Thyroid gland (tissue), 4 donors: ENCODE measurements around the gene ZNF780B. TPM values are rescaled to one million over a fixed set of nuclear protein-coding genes. Genes with fewer than 3 reads are reported as not detected.

Experiments used
- DNase-seq, 2 donors: peaks; one replicate each; pipeline ENCODE4 v3.0.0-alpha.2; 2019
- H3K27ac ChIP-seq, 3 donors: fragments of 200-600 bp; sonication (generic); 1 replicate in 2 of 3; 2 replicates in 1 of 3; pipeline ENCODE4 v1.5.1; 2016 to 2019; ENCODE audit warnings: mild to moderate bottlenecking in 1 of 3, moderate library complexity in 1 of 3
- H3K27me3 ChIP-seq: fragments of 200-600 bp; sonication (generic); one replicate; pipeline ENCODE4 v1.5.1; 2019
- H3K36me3 ChIP-seq, 2 donors: fragments of 200-600 bp; sonication (generic); one replicate each; pipeline ENCODE4 v1.5.1; 2016 to 2019
- H3K4me1 ChIP-seq, 2 donors: fragments of 200-600 bp; sonication (generic); one replicate each; pipeline ENCODE4 v1.5.1; 2017 to 2019
- H3K4me3 ChIP-seq, 3 donors: fragments of 200-600 bp; sonication (generic); replicated peaks in 1 of 3; 1 replicate in 2 of 3; 2 replicates in 1 of 3; pipeline ENCODE4 v1.5.1; 2016; ENCODE audit warnings: mild to moderate bottlenecking in 1 of 3
- H3K9me3 ChIP-seq: fragments of 200-600 bp; sonication (generic); one replicate; pipeline ENCODE4 v1.5.1; 2017
- CTCF ChIP-seq, 6 experiments: fragments of 200-600 bp in 3 of 6; fragments of 450-650 bp in 3 of 6; sonication (generic) in 3 of 6; IDR thresholded peaks; one replicate each; pipeline ENCODE4 v1.5.1; 2016 to 2019; ENCODE audit warnings: antibody characterized with exemption in 6 of 6, mild to moderate bottlenecking in 2 of 6, inconsistent platforms in 1 of 6, moderate library complexity in 1 of 6
- POLR2A ChIP-seq, 2 donors: fragments of 450-650 bp; IDR thresholded peaks; one replicate each; pipeline ENCODE4 v1.6.1; 2017; ENCODE audit warnings: antibody characterized with exemption in 2 of 2, mild to moderate bottlenecking in 2 of 2, moderate library complexity in 1 of 2
- WGBS, 2 donors: methylation state at CpG; one replicate each; pipeline ENCODE4 v1.1.5; 2017; 5-methylcytosine and 5-hydroxymethylcytosine counted together
- intact Hi-C: fragments of 100-400 bp; cut with DNase I; formaldehyde crosslinking; loops from one replicate; pipeline ENCODE4 v1.15.1; 2023
- total RNA-seq, 4 donors: library from RNA; depleted of rRNA; stranded (reverse); fragments of >200 nt; gene quantifications; one replicate each; pipeline ENCODE4 v1.2.3, GENCODE V29; 2016

The ZNF780B gene
- total RNA-seq, 4 donors from 2014 or later: 22.3 to 44.6 (median 30.9) TPM

DNA sequence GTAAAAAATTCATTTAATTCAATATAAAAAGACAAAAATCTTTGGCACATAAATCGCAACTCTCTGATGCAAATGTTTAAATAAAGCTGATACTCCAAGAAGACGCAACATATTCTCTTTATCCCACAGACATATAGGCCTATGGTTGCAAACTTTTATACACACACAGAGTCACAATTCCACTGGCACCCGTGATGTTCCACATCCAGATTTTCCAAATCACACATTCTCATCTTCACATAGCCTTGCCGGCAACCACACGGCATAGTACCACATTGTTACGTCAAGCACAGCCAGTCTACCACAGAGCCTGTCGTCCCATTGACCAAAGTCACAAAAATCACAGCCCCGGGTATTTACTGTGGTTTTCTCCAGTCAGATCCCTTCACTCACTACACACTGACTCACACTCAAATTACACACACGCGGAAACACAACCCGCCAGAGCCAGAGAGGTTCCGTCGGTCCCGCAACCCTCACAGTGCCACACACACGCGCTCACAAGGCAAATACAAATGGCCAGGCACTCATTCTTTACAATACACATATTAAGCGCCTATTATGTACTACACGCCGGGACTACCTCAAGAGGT lies 59.7 kb downstream of the ZNF780B start:
- intact Hi-C loops: no loop called here
- TF ChIP-seq POLR2A (IDR thresholded peaks at IDR 0.05): no peak
- no peak for TF ChIP-seq CTCF (IDR thresholded peaks at IDR 0.05)
- no peaks in the 10 kb centered on the region for H3K27me3 ChIP-seq
- 9 to 10% methylated on average over 16 to 19 of the region's 19 CpGs for WGBS, 2 donors
- peak overlapping the region; percentile 53 to 90 (median 86) for H3K27ac ChIP-seq
- peak; percentile 12 to 24 for DNase-seq
- peaks cover 4 to 16% of the 10 kb centered on the region in 2 donors for H3K4me1 ChIP-seq
- H3K36me3 ChIP-seq: no peaks in the 10 kb centered on the region
- no peaks in the 10 kb centered on the region for H3K9me3 ChIP-seq
- H3K4me3 ChIP-seq: peak overlapping the region; percentile 61 to 80 (median 78)

DNA sequence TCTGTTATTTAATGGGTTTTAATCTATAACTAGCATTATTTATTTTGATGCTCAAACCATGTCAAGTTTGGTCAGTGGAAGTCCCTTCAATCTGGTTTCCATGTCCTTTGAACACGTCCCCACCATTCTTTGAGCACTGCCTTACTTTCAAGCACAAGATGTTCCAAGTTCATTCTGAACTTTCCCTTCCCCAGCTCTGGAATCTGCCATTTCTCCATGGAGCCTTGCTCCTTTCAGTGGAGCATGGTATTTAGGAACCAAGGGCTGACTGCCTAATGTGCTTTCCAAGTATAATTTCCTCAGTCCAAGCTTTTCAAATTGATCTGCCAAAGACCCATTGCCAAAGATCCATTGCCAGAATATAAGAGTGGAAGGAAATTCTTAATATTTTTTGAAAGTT lies 60.2 kb downstream of the ZNF780B start:
- Histone ChIP-seq H3K27ac (no peak overlapping the region), H3K9me3 (no peaks in the 10 kb centered on the region), H3K4me3 (peak overlapping the region in 1 of 3 donors; percentile 61), H3K4me1 (peaks cover 4 to 16% of the 10 kb centered on the region in 2 donors), H3K27me3 (no peaks in the 10 kb centered on the region), H3K36me3 (no peaks in the 10 kb centered on the region)
- 73 to 80% methylated on average over 1 of the region's 1 CpG for WGBS, 2 donors
- intact Hi-C loops: no loop called here
- DNase-seq: no peak
- no peak for TF ChIP-seq CTCF (IDR thresholded peaks at IDR 0.05)
- no peak for TF ChIP-seq POLR2A (IDR thresholded peaks at IDR 0.05)

DNA sequence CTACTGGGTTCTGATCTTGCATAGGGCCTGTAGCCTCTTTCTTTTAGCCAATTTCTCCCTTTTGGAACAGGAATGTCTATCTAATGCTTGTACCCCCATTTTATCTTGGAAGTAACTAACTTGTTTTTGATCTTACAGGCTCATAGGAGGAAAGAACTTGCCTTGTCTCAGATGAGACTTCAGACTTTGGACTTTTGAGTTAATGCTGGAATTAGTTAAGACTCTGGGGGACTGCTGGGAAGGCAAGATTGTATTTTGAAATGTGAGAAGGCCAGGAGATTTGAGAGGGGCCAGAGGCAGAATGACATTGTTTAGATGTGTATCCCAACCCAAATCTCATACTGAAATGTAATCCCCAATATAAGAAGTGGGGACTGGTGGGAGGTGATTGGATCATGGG lies 61.7 kb downstream of the ZNF780B start:
- DNase-seq: no peak
- Histone ChIP-seq H3K4me1 (peaks cover 4 to 16% of the 10 kb centered on the region in 2 donors), H3K4me3 (no peak overlapping the region), H3K27ac (no peak overlapping the region), H3K36me3 (no peaks in the 10 kb centered on the region), H3K9me3 (no peaks in the 10 kb centered on the region), H3K27me3 (no peaks in the 10 kb centered on the region)
- intact Hi-C loops: no loop called here
- TF ChIP-seq POLR2A (IDR thresholded peaks at IDR 0.05): no peak
- TF ChIP-seq CTCF (IDR thresholded peaks at IDR 0.05): no peak

- 88 to 92% methylated on average over 1 of the region's 1 CpG for WGBS, 2 donors
Measured at GRCh38 chr19:39993605-39994004, 62.4 kb downstream of the ZNF780B start.

More at GRCh38 chr19:39993605-39994004, 62.4 kb downstream of the ZNF780B start:
- no peak for DNase-seq
- H3K4me3 ChIP-seq: no peak overlapping the region
- no peaks in the 10 kb centered on the region for H3K9me3 ChIP-seq
- H3K36me3 ChIP-seq: no peaks in the 10 kb centered on the region
- TF ChIP-seq POLR2A (IDR thresholded peaks at IDR 0.05) (no peak), CTCF (IDR thresholded peaks at IDR 0.05) (no peak)
- H3K4me1 ChIP-seq: peaks cover 4 to 16% of the 10 kb centered on the region in 2 donors
- intact Hi-C loops: no loop called here
- no peaks in the 10 kb centered on the region for H3K27me3 ChIP-seq
- H3K27ac ChIP-seq: no peak overlapping the region
